Breast epithelium (tissue), 3 donors: ENCODE measurements around the gene OAF. TPM values are rescaled to one million over a fixed set of nuclear protein-coding genes. Genes with fewer than 3 reads are reported as not detected.

Source experiments
- total RNA-seq, 3 donors: library from RNA; depleted of rRNA; stranded (reverse); fragments of >200 nt; gene quantifications; one replicate each; pipeline ENCODE4 v1.1.0, GENCODE V29; 2016

The OAF gene
- total RNA-seq, 3 donors from 2014 or later = 19.8 to 35.1 (median 33.3) TPM

Other genes starting within 250 kb of the OAF start
- 10 to 100 TPM; 10.6 to 58.7 (median 45.9) TPM for gene TRIM29, start 72.9 kb upstream of the OAF start, total RNA-seq
- gene POU2F3, start 29.1 kb downstream of the OAF start, total RNA-seq = 1 to 10 TPM in 2 of 3 donors, not detected in 1; 3.9 to 7.0 TPM
- 1 to 10 TPM; 2.9 to 8.2 (median 6.9) TPM for gene TLCD5, start 114.3 kb downstream of the OAF start, total RNA-seq
- gene ARHGEF12, start 125.4 kb downstream of the OAF start, total RNA-seq = 100 to 1,000 TPM in 2 of 3 donors, 10 to 100 TPM in 1; 83.4 to 192 (median 145) TPM